Iris pigment epithelial cell (primary cell): ENCODE measurements around the gene BCDIN3D.

Experiments used
- DNase-seq: peaks from one replicate; pipeline ENCODE4 v3.0.0-alpha.2; 2011; ENCODE audit warnings: low read depth

BCDIN3D gene

DNA sequence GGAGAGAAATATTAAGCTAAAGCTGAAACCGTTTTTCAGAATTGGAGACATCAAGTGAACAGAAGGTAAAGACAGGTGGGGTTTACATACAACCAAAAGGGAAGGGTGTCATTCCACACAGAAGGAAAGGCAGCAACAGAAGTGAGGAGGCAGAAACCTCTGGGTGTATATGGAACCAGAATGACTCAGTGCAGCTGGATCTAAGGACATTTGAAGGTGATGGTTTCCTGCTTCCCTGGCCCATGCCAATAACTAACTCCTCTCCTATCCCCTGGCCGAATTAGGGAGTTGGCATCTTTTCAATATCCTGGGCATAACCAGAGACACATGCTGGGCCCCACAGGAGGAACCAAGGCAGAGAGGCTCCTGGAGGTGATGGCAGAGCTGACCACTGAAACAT lies 23.1 kb downstream of the BCDIN3D start:
- DNase-seq, result no peak

DNA sequence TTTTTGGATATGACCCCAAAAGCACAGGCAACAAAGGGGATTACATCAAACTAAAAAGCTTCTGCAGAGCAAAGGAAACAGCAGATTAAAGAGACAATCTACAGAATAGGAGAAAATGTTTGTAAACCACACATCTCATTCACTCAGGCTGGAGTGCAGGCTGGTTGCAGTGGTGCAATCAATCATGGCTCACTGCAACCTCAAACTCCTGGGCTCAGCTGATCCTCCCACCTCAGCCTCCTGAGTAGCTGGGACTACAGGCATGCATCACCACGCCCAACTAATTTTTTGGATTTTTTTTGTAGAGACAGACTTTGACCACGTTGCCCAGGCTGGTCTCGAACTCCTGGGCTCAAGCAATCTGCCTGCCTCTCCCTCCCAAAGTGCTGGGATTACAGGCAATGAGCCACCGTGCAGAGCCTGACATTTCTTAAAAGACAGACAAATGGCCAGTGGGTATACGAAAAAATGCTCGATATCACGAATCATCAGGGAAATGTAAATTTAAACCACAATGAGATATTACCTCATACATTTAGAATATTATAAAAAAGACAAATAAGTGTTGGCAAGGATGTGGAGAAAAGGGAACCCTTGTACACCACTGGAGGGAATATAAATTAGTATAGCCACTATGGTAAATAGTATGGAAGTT lies 24.5 kb downstream of the BCDIN3D start:
- DNase-seq, result no peak

DNA sequence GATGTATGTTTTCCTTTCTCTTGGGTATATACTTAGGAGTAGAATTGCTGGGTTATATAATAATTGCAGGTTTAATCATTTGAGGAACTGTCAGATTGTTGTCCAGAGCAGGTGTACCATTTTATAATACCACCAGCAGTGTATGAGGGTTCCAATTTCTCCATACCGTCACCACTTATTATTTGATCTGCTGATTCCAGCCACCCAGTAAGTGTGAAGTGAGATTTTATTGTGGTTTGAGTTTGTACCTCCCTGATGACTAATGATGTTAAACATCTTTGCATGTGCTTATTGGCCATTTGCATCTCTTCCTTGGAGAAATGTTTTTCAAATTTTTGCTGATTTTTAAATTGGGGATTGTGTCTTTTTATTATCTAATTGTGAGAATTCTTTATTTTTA lies 29.8 kb downstream of the BCDIN3D start:
- DNase-seq, result peak; percentile 27

DNA sequence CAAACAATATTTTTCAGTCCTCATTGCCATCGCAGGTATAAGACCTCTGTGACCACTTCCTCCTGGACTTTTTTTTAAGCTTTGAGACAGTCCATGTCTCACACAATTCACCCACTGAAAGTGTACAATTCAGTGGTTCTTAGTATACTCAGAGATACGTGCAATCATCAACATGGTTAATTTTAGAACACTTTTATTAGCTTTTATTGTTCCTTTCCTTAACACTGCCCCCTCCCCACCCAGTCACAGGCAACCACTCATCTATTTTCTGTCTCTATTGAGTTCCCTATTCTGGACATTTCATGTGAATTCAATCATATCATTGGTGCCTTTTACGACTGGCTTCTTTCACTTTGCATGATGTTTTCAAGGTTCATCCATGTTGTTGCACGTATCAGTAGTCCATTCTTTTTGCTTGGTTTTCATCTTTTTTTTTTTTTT lies 30.9 kb downstream of the BCDIN3D start:
- DNase-seq, result no peak

DNA sequence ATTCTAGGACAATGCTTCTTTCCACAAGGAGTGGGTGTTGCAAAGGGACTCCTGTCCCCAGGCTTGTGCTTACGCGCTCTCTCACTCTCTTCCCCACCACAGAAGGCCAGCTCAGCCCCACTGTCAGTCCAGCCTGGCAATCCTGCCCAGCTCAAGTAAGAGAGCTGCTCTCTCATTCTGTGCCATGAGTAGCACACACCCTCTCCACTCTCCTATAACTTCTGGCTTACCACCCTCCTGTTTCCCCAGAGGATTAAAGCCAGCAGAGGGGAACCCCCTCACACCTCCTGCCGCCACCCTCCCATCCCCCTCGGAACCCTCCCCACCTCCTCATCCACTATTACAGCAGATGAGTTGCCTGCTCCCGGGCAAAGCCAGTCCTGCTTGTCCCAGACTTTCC lies 31.8 kb downstream of the BCDIN3D start:
- no peak for DNase-seq

DNA sequence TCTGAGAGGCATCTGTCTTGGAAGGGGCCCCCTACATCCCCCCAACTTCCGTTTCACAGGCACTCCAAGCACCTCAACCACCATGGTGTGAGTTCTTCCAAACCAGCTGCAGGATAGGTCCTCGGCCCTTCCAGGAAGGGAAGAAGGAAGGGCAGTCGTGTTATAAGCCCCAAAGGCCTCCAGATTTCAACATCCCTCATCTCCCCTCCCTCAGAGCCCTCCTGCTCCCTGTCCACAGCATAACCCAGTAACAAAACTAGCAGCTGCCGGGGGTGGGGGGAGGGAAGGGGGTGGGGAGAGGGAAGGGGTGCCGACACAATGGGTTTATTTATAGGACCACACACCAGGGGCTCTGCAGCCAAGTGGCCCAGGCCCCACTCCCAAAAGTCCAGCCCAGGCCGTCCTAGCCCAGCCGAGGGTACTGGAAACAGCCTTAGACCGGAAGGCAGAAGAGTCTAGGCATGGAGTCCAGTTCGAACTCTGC lies 33.0 kb downstream of the BCDIN3D start:
- DNase-seq, result no peak

- no peak for DNase-seq
Observed at GRCh38 chr12:49809381-49809905, 33.5 kb downstream of the BCDIN3D start.

DNA sequence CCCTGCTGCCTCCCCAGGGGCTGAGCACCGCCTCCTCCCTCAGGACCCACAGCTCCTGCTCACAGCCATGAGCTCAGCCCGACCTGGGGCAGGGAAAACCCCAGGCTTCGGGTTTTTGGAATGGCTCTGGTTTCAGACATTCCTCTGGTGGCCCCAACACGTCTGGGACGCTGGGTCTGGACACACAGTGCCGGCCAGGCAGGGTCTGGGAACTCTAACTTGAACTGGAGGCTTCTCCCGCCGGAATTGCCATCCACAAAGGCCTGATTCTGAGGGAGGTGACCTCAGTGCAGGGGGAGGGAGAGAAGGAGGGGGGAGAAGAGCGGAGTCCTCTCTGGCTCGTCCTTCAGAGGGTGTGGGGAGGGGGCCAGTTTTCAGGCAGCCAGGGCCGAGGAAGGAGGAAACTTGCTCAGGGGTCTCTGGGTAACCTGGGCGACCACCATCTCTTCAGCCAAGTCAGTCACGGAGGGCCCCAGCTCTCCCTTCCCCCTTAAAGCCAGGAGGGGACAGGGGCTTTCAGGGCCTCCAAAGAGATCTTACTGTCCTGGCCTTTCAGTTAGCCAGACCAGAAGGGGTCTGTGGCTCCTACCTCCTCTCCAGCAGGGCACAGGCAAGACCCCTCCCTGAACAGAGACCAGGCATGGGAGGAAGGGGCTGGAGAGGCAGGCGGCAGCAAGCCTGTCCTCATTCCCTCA lies 34.1 kb downstream of the BCDIN3D start:
- peak; percentile 35 for DNase-seq

GRCh38 chr12:49807991-49808580 lies 34.8 kb downstream of the BCDIN3D start:
- DNase-seq, result no peak

- no peak for DNase-seq
Observed at GRCh38 chr12:49806877-49807276, 36.0 kb downstream of the BCDIN3D start.

GRCh38 chr12:49806321-49806813 lies 36.5 kb downstream of the BCDIN3D start:
- DNase-seq, result no peak

DNA sequence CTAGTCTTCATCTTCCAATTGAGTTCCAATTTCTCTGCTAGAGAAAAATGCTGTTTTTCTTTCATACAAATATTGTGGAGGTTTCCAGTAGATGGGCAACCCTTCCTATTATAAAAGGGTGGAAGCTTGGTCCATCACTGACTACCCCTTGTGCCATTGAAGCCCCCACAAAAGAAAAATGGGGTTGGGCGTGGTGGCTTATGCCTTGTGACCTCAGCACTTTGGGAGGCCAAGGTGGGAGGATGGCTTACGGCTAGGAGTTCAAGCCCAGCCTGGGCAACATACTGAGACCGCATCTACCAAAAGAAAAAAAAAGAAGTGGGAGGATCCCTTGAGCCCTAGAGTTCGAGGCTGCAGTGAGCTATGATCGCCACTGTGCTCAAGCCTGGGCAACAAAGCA lies 37.5 kb downstream of the BCDIN3D start:
- no peak for DNase-seq

GRCh38 chr12:49804821-49805220 lies 38.1 kb downstream of the BCDIN3D start:
- DNase-seq, result no peak

GRCh38 chr12:49803693-49804450 lies 39.0 kb downstream of the BCDIN3D start:
- DNase-seq, result no peak

DNA sequence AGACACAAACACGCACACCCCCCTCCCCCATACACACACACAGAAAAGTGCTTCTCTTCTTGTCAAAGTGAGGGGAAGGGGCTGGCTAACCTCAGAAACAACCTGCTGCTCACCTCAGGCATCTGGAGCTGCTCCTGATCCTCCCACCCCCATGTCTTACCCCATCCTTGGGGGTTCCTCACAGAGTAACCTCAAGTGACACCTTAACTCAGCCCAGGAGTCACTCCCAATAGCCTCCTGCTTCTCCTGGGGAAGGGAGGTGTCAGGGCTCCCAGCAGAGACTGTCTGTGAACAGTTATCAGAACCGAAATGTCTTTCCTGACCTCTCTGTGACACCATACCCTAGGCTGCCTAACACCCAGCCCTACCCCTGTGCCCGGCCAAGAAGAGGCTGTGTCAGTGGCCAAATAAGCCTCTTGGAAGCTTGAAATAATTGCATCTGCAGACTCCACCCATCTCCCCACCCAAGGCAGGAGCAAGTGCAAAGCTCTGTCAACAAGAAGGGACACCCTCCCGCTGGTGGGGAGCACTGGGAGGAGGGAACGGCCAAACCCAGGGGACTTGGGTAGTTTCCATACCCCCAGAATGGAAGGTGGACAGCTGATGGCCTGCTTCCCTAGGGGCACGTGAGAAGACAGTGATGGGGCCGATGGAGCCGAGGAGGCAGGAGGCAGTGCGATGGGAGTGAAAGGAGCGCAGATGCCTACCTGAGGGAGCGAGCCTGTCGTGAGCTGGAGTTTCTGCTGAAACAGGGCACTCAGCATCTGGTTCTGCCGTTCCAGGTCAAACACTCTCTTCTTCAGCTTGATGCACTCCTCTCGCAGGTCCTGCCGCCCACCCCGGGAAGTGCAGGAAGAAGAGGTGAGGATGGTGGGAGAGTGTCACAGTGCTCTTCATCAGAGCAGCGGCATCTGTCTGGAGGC lies 41.5 kb downstream of the BCDIN3D start:
- DNase-seq, result no peak

- no peak for DNase-seq
Observed at GRCh38 chr12:49800421-49801140, 42.3 kb downstream of the BCDIN3D start.

GRCh38 chr12:49798934-49799333 lies 44.0 kb downstream of the BCDIN3D start:
- DNase-seq, result no peak

DNA sequence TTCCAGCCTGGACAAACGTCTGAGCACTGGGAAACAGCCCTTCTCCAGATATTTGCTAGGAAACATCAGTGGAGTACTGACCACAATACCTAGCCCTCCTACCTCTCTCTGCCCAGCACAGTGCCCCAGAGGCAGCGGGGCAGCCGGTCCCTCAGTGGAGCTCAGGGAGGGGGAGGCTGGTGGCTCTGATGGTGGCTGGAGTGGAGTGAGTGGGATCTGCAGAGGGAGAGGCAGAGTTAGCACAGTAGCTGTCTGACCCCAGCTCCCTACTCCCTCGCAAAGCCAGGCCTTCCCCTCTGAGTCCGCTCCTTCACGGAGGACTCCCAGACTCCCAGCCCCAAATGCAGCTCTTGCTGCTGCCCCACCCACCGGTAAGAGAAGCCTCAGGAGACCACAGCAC lies 44.7 kb downstream of the BCDIN3D start:
- DNase-seq, result no peak

DNA sequence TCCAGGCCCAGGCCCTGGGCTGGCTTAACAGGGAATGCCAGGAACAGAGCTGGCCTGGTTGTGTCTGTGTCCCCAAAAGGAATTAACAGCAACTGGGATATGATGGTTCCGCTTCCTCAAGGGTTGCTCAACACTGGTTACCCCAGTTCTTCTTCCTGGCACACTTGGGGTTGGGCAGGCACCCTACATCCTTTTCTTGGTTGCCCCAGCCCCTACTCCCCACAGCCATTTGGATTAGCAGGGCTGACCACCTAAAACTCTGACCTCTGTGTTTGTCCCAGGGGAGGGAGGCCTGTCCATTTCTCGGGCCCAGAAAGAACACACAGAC lies 45.5 kb downstream of the BCDIN3D start:
- DNase-seq, result no peak

DNA sequence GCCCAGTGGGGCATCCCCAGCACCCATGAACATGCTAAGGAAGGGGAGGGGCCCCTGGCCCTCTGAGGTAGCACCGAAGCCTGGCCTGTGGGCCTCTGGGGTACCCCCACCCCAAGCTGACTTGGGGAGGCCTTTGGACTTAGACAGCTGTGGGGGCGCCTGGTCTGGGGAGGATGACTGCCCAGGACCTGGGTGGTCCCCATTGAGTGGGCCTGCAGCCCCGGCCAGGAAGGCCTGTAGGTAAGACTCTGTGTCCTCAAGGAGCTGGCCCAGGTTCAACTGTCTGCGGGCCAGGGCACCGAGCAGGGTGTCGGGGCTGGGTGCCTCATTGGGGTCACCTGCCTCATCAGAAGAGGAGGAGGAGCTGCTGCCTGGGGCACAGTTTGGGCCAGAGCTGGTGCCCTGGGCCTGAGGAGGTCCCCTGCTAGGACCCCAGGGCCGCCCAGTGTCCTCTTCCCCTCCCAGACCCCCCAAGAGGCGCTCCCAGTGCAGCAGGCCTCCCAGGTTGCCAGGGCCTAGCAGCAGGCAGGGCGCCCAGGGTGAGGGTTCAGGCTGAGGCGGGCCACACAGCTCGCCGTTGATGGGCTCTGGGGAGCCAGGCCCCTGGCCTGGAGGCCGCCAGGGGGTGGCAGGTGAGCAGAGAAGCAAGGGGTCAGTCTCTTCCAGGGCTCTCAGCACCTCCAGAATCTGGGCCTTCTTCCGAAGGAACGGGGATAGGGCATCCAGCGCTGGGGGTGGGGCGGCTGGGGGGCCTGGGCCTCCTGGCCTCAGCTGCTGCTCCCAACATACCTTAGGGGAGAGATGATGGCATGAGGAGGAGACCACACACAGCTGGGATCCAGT lies 46.1 kb downstream of the BCDIN3D start:
- DNase-seq, result no peak
